Measurements from ENCODE around the gene TFDP1. TPM values are rescaled to one million over a fixed set of nuclear protein-coding genes. Genes with fewer than 3 reads are reported as not detected.

Gene TFDP1
- total RNA-seq, 4 donors from 2014 or later = 24.3 to 164 (median 49.1) TPM

- peaks cover 0 to 13% (median 2%) of the 10 kb centered on the region in 4 donors for H3K4me1 ChIP-seq
- in situ Hi-C loops (cut with MboI; ENCODE audit: low pct_ligation_motif_present in 1 of 4, low pct_unique_long_range_greater_than_20kb in 1 of 4, low sequenced_read_pairs in 3 of 4) = no loop called here
- intact Hi-C loops (cut with DNase I; ENCODE audit: low total_unique reads) = no loop called here
- DNase-seq = peak; percentile 4
- peak overlapping the region in 2 of 4 donors; percentile 26 to 39 for H3K27ac ChIP-seq
- H3K9me3 ChIP-seq = no peaks in the 10 kb centered on the region
- H3K36me3 ChIP-seq = peaks cover 0 to 7% (median 0%) of the 10 kb centered on the region in 4 donors
- H3K27me3 ChIP-seq = no peaks in the 10 kb centered on the region
- no peak overlapping the region for H3K4me3 ChIP-seq
- WGBS, 2 donors (ENCODE audit: low coverage in 1 of 2) = 88% methylated on average over 22 of the region's 22 CpGs; no CpG with 5 or more reads in 1 of the 2 donors
- TF ChIP-seq CTCF (IDR thresholded peaks at IDR 0.05) = no peak
These were observed 38.5 kb upstream of the TFDP1 start for GRCh38 chr13:113545931-113546516.

GRCh38 chr13:113546571-113547237 is 37.8 kb upstream of the TFDP1 start:
- no peak for TF ChIP-seq POLR2A (IDR thresholded peaks at IDR 0.05)
- no peak for TF ChIP-seq EP300 (IDR thresholded peaks at IDR 0.05; ENCODE audit: low read depth)
- no peak for TF ChIP-seq POLR2AphosphoS5 (IDR thresholded peaks at IDR 0.05)
- no peak for TF ChIP-seq CTCF (IDR thresholded peaks at IDR 0.05)
- in situ Hi-C loops (cut with MboI; ENCODE audit: low pct_ligation_motif_present in 1 of 4, low pct_unique_long_range_greater_than_20kb in 1 of 4, low sequenced_read_pairs in 3 of 4) = no loop called here
- DNase-seq = peak; percentile 6
- Histone ChIP-seq H3K27me3 (no peaks in the 10 kb centered on the region), H3K36me3 (peaks cover 0 to 7% (median 0%) of the 10 kb centered on the region in 4 donors), H3K4me3 (no peak overlapping the region), H3K9me3 (no peaks in the 10 kb centered on the region), H3K27ac (peak overlapping the region; percentile 3 to 39 (median 16)), H3K4me1 (peaks cover 0 to 13% (median 2%) of the 10 kb centered on the region in 4 donors)
- WGBS, 2 donors (ENCODE audit: low coverage in 1 of 2) = 82% methylated on average over 19 of the region's 19 CpGs; no CpG with 5 or more reads in 1 of the 2 donors
- intact Hi-C loops (cut with DNase I; ENCODE audit: low total_unique reads) = no loop called here

GRCh38 chr13:113547238-113547971 is 37.1 kb upstream of the TFDP1 start:
- Histone ChIP-seq H3K27me3 (no peaks in the 10 kb centered on the region), H3K4me1 (peaks cover 0 to 13% (median 2%) of the 10 kb centered on the region in 4 donors), H3K36me3 (peaks cover 0 to 7% (median 0%) of the 10 kb centered on the region in 4 donors), H3K4me3 (no peak overlapping the region), H3K9me3 (no peaks in the 10 kb centered on the region), H3K27ac (peak overlapping the region in 3 of 4 donors; percentile 3 to 24 (median 7))
- WGBS, 2 donors (ENCODE audit: low coverage in 1 of 2) = 91 to 93% methylated on average over 3 to 25 of the region's 27 CpGs
- intact Hi-C loops (cut with DNase I; ENCODE audit: low total_unique reads) = no loop called here
- in situ Hi-C loops (cut with MboI; ENCODE audit: low pct_ligation_motif_present in 1 of 4, low pct_unique_long_range_greater_than_20kb in 1 of 4, low sequenced_read_pairs in 3 of 4) = no loop called here
- peak; percentile 5 for DNase-seq
- TF ChIP-seq POLR2AphosphoS5 (IDR thresholded peaks at IDR 0.05) (no peak), EP300 (IDR thresholded peaks at IDR 0.05; ENCODE audit: low read depth) (no peak), POLR2A (IDR thresholded peaks at IDR 0.05) (no peak), CTCF (IDR thresholded peaks at IDR 0.05) (no peak)

- TF ChIP-seq CTCF (IDR thresholded peaks at IDR 0.05) (no peak), POLR2AphosphoS5 (IDR thresholded peaks at IDR 0.05) (no peak), EP300 (IDR thresholded peaks at IDR 0.05; ENCODE audit: low read depth) (no peak), POLR2A (IDR thresholded peaks at IDR 0.05) (no peak)
- Histone ChIP-seq H3K27ac (peak overlapping the region in 1 of 4 donors; percentile 24), H3K9me3 (no peaks in the 10 kb centered on the region), H3K27me3 (no peaks in the 10 kb centered on the region), H3K4me1 (peaks cover 0 to 13% (median 2%) of the 10 kb centered on the region in 4 donors), H3K4me3 (no peak overlapping the region), H3K36me3 (peaks cover 0 to 7% (median 0%) of the 10 kb centered on the region in 4 donors)
- WGBS, 2 donors (ENCODE audit: low coverage in 1 of 2) = 89 to 91% methylated on average over 4 to 32 of the region's 32 CpGs
- DNase-seq = peak; percentile 6
- intact Hi-C loops (cut with DNase I; ENCODE audit: low total_unique reads) = no loop called here
- in situ Hi-C loops (cut with MboI; ENCODE audit: low pct_ligation_motif_present in 1 of 4, low pct_unique_long_range_greater_than_20kb in 1 of 4, low sequenced_read_pairs in 3 of 4) = no loop called here
These were observed 36.3 kb upstream of the TFDP1 start for GRCh38 chr13:113548171-113548641.

Data from transverse colon (tissue), 4 donors.